PC-9 (cell line): Measurements from ENCODE around the gene MEAK7. TPM values are rescaled to one million over a fixed set of nuclear protein-coding genes. Genes with fewer than 3 reads are reported as not detected.

ENCODE experiments used
- BruUV-seq: library from RNA; stranded (reverse); fragments of 400-500 nt; replicated peaks from 2 replicates; lab custom pipeline; 2021; lab: Mats Ljungman, UMichigan
- CTCF ChIA-PET: fragments of 300-600 bp; sonication (Branson Sonifier 250); formaldehyde crosslinking; loops from one replicate; lab custom pipeline; 2022; ENCODE audit warnings: antibody characterized with exemption; lab: Charles Lee
- POLR2A ChIA-PET: fragments of 300-600 bp; sonication (Branson Sonifier 250); formaldehyde crosslinking; loops from one replicate; lab custom pipeline; 2022; ENCODE audit warnings: antibody characterized with exemption; ENCODE audit not compliant: unreplicated experiment; lab: Charles Lee
- DNase-seq, 2 experiments: peaks; one replicate each; pipeline versions ENCODE4 v3.0.0 to v3.0.0-alpha.2; 2015 to 2022; ENCODE audit warnings: mixed read lengths in 1 of 2
- H2AFZ ChIP-seq: fragments of 200-600 bp; sonication (generic); 2 replicates; pipeline ENCODE4 v1.8.1; 2017; ENCODE audit warnings: antibody characterized with exemption
- H3F3A ChIP-seq: fragments of 200-600 bp; sonication (generic); 2 replicates; pipeline ENCODE4 v1.8.1; 2017; ENCODE audit warnings: antibody characterized with exemption, mild to moderate bottlenecking, low read depth; ENCODE audit not compliant: insufficient read depth
- H3K27ac ChIP-seq: fragments of 200-600 bp; sonication (generic); 2 replicates; pipeline ENCODE4 v1.6.1; 2016; ENCODE audit warnings: mixed run types
- H3K27me3 ChIP-seq: fragments of 200-600 bp; sonication (generic); 2 replicates; pipeline ENCODE4 v1.6.1; 2016; ENCODE audit warnings: low read depth, mixed run types; ENCODE audit not compliant: insufficient read depth
- H3K36me3 ChIP-seq: fragments of 200-600 bp; sonication (generic); 2 replicates; pipeline ENCODE4 v1.6.1; 2016; ENCODE audit warnings: low read depth, mixed run types
- H3K4me1 ChIP-seq: fragments of 200-600 bp; sonication (generic); replicated peaks from 2 replicates; pipeline ENCODE4 v1.6.1; 2016; ENCODE audit warnings: mixed run types; ENCODE audit not compliant: insufficient read depth
- H3K4me2 ChIP-seq: fragments of 200-600 bp; sonication (generic); 2 replicates; pipeline ENCODE4 v1.6.1; 2017; ENCODE audit warnings: mixed run types
- H3K4me3 ChIP-seq: fragments of 200-600 bp; sonication (generic); 2 replicates; pipeline ENCODE4 v1.6.1; 2016; ENCODE audit warnings: mixed run types
- H3K79me2 ChIP-seq: fragments of 200-600 bp; sonication (generic); 2 replicates; pipeline ENCODE4 v1.6.1; 2017; ENCODE audit warnings: low read depth, mixed run types
- H3K9me2 ChIP-seq: fragments of 200-600 bp; sonication (generic); 2 replicates; pipeline ENCODE4 v1.8.1; 2017; ENCODE audit warnings: mild to moderate bottlenecking; ENCODE audit not compliant: insufficient read depth
- H3K9me3 ChIP-seq: fragments of 200-600 bp; sonication (generic); 2 replicates; pipeline ENCODE4 v1.8.1; 2016; ENCODE audit warnings: low read depth; ENCODE audit not compliant: insufficient read depth
- H4K20me1 ChIP-seq: fragments of 200-600 bp; sonication (generic); 2 replicates; pipeline ENCODE4 v1.8.1; 2017; ENCODE audit not compliant: insufficient read depth
- EZH2 ChIP-seq: fragments of 200-600 bp; sonication (generic); IDR thresholded peaks from 2 replicates; pipeline ENCODE4 v1.8.0; 2017; ENCODE audit warnings: antibody characterized with exemption, low read depth
- intact Hi-C: fragments of 100-400 bp; cut with micrococcal nuclease; formaldehyde crosslinking; loops from one replicate; pipeline ENCODE4 v1.10.0; 2022; ENCODE audit not compliant: unreplicated experiment
- total RNA-seq: library from RNA; stranded (reverse); gene quantifications from 2 replicates; pipeline ENCODE4 v1.2.3, GENCODE V29; 2021
- TF ChIP-seq, protein P1 (sequence below): fragments of 200-600 bp; sonication (generic); conservative IDR thresholded peaks from 2 replicates; pipeline ENCODE4 v1.6.1; 2017; ENCODE audit warnings: mixed run types, antibody characterized with exemption, mild to moderate bottlenecking, moderate library complexity

The MEAK7 gene
- total RNA-seq, 1 experiment from 2014 or later: 73.4 TPM

DNA sequence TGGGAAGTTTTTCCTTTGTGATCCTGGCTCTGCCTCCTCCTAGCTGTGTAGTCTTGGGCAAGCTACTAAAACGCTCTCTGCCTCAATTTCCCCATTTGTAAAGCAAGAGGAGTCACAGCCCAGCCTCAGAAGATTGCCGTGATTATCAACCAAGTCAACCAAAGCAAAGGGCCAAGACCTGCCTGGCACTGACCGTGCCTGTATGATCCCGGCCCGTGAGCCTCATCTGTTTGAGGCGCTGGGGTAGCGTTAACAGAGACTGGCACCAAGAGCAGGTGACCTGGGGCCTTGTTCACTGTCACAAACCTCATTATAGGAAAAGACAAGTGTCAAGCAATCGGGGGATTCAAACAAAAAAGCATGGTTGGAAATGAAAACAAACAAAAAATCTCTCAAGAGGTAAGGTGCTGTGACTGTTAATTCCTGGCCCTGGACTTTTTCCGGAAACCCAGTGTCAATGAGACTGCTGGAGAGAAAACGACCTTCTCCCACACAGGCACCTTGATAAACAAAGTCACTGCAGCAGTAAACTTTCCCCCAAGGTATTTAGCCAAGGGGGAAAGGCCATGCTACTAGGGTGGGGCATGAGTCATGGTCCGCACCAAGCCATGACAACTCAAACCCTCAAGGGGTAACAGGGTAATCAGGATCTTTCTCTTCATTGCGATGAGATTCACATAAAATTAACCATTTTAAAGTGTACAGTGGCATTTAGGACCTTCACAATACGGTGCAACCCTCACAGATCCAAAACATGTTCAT is 5.4 kb downstream of the MEAK7 start:
- Histone ChIP-seq H4K20me1 (no peaks in the 10 kb centered on the region), H3K9me2 (no peaks in the 10 kb centered on the region), H3K27me3 (no peaks in the 10 kb centered on the region), H3K9me3 (no peaks in the 10 kb centered on the region), H3K4me3 (no peak overlapping the region), H3K27ac (peak overlapping the region; percentile 99), H3K79me2 (peaks cover 48% of the 10 kb centered on the region), H3K4me1 (peaks cover 59% of the 10 kb centered on the region), H2AFZ (no peak overlapping the region), H3K4me2 (peak overlapping the region; percentile 90), H3F3A (peaks cover 46% of the 10 kb centered on the region), H3K36me3 (peaks cover 46% of the 10 kb centered on the region)
- intact Hi-C loops: no loop called here
- DNase-seq: peak; percentile 47 to 83
- TF ChIP-seq, protein P1, sequence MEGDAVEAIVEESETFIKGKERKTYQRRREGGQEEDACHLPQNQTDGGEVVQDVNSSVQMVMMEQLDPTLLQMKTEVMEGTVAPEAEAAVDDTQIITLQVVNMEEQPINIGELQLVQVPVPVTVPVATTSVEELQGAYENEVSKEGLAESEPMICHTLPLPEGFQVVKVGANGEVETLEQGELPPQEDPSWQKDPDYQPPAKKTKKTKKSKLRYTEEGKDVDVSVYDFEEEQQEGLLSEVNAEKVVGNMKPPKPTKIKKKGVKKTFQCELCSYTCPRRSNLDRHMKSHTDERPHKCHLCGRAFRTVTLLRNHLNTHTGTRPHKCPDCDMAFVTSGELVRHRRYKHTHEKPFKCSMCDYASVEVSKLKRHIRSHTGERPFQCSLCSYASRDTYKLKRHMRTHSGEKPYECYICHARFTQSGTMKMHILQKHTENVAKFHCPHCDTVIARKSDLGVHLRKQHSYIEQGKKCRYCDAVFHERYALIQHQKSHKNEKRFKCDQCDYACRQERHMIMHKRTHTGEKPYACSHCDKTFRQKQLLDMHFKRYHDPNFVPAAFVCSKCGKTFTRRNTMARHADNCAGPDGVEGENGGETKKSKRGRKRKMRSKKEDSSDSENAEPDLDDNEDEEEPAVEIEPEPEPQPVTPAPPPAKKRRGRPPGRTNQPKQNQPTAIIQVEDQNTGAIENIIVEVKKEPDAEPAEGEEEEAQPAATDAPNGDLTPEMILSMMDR: no peak
- TF ChIP-seq EZH2: no peak
- ChIA-PET POLR2A (no interaction called here), CTCF (interaction anchor here (0.6 kb wide), 1 partner anchor 327 kb away, joined by 3 read pairs; no protein-coding TSS in a partner anchor)
- BruUV-seq: no TSS peak

DNA sequence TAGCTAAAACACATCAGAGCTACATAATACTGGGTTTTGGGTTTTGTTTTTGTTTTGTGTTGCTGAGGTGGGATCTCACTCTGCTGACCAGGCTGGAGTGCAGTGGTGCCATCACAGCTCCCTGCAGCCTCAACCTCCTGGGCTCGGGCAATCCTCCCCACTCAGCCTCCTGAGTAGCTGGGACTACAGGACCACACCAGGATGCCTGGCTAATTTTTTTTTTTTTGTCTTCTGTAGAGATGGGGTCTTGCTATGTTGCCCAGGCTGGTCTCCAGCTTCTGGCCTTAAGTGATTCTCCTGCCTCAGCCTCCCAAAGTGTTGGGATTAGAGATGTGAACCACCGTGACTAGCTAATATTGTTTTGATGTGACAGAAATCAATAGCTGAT is 6.2 kb downstream of the MEAK7 start:
- H3F3A ChIP-seq: peaks cover 46% of the 10 kb centered on the region
- CTCF ChIA-PET: interaction anchor here (0.5 kb wide), 1 partner anchor 314 kb away, joined by 3 read pairs; no protein-coding TSS in a partner anchor
- H2AFZ ChIP-seq: no peak overlapping the region
- intact Hi-C loops: no loop called here
- TF ChIP-seq EZH2: no peak
- TF ChIP-seq, protein P1: no peak
- H3K36me3 ChIP-seq: peaks cover 52% of the 10 kb centered on the region
- peak overlapping the region; percentile 99 for H3K27ac ChIP-seq
- peak overlapping the region; percentile 90 for H3K4me2 ChIP-seq
- H3K79me2 ChIP-seq: peaks cover 40% of the 10 kb centered on the region
- POLR2A ChIA-PET: no interaction called here
- DNase-seq: no peak
- H3K4me3 ChIP-seq: no peak overlapping the region
- H3K4me1 ChIP-seq: peaks cover 53% of the 10 kb centered on the region
- no peaks in the 10 kb centered on the region for H4K20me1 ChIP-seq
- H3K9me2 ChIP-seq: no peaks in the 10 kb centered on the region
- no TSS peak for BruUV-seq
- no peaks in the 10 kb centered on the region for H3K9me3 ChIP-seq
- H3K27me3 ChIP-seq: no peaks in the 10 kb centered on the region

DNA sequence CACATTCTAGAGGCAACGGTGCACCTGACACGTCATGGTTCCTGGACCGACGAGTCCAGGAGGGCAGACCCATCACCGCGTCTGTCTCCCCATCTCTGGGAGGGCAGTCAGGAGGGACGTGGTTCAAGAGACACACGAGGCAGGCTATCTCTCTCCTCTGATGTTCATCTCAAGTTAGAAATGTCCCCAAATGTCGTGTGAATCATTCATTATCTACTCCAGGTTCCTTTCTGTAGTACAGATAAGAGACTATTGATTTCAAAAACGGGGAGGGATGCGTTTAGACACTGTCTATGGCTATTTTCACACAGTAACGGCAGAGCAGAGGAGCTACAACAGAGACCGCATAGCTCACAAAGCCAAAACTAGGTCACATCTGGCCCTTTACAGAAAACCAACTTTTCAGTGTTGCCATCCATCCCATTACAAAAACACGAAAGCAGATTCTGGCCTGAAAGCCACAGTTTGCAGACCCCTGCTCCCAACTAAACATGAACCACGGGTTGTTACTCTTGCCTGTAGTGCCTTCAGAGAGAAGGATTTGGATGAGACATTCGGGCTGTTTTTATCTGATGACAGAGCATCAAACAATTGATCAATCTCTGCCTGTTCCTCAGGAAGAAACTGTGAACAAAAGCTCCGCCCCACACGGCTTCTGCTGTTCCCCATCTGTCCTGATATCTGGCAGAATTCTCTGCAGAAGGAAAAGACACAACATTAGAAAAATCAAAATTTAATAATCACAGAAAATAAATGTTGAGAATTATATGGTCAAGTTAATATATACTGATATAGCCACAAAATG is 6.8 kb downstream of the MEAK7 start:
- no peak overlapping the region for H3K4me3 ChIP-seq
- peak overlapping the region; percentile 99; the same call in 1 of the 2 replicates for H3K27ac ChIP-seq
- H2AFZ ChIP-seq: no peak overlapping the region
- intact Hi-C loops: no loop called here
- TF ChIP-seq, protein P1: no peak
- no peak for TF ChIP-seq EZH2
- H3K27me3 ChIP-seq: no peaks in the 10 kb centered on the region
- no peak for DNase-seq
- H3K79me2 ChIP-seq: peaks cover 34% of the 10 kb centered on the region
- H3F3A ChIP-seq: peaks cover 41% of the 10 kb centered on the region
- CTCF ChIA-PET: interaction anchor here (0.5 kb wide), 1 partner anchor 313 kb away, joined by 3 read pairs; no protein-coding TSS in a partner anchor
- no peaks in the 10 kb centered on the region for H3K9me2 ChIP-seq
- BruUV-seq: no TSS peak
- H3K4me2 ChIP-seq: 0 out of 2 replicates have a peak overlapping the region, but pooled peaks have one; percentile 90
- POLR2A ChIA-PET: no interaction called here
- H3K4me1 ChIP-seq: peaks cover 47% of the 10 kb centered on the region
- no peaks in the 10 kb centered on the region for H3K9me3 ChIP-seq
- H4K20me1 ChIP-seq: no peaks in the 10 kb centered on the region
- H3K36me3 ChIP-seq: peaks cover 58% of the 10 kb centered on the region
